Mesenchymal stem cell (in vitro differentiated cells and primary cell): ENCODE measurements around the gene CD6.

Experiments
- DNase-seq: peaks from one replicate; pipeline ENCODE4 v3.0.0-alpha.2; 2013
- H2AFZ ChIP-seq: one replicate; pipeline ENCODE4 v1.6.1; 2013; ENCODE audit warnings: low read depth, mild to moderate bottlenecking, control low read depth, inconsistent platforms, low read length, moderate library complexity
- H2AK5ac ChIP-seq: 2 replicates; pipeline ENCODE4 v1.6.1; 2013; ENCODE audit warnings: low read length, moderate library complexity, mild to moderate bottlenecking, inconsistent platforms; ENCODE audit not compliant: severe bottlenecking
- H2BK120ac ChIP-seq: one replicate; pipeline ENCODE4 v1.6.1; 2013; ENCODE audit warnings: low read depth, mild to moderate bottlenecking, inconsistent platforms, low read length, moderate library complexity
- H2BK12ac ChIP-seq, 2 experiments: one replicate each; pipeline ENCODE4 v1.6.1; 2013; ENCODE audit warnings: inconsistent platforms in 2 of 2, low read length in 2 of 2, mild to moderate bottlenecking in 2 of 2, moderate library complexity in 2 of 2, control low read depth in 1 of 2
- H2BK15ac ChIP-seq: one replicate; pipeline ENCODE4 v1.6.1; 2013; ENCODE audit warnings: mild to moderate bottlenecking, low read depth, inconsistent platforms; ENCODE audit not compliant: poor library complexity, severe bottlenecking
- H2BK5ac ChIP-seq: 2 replicates; pipeline ENCODE4 v1.6.1; 2013; ENCODE audit warnings: low read depth, mild to moderate bottlenecking, low read length, control low read depth, inconsistent platforms; ENCODE audit not compliant: poor library complexity, severe bottlenecking
- H3K14ac ChIP-seq, 2 experiments: one replicate each; pipeline ENCODE4 v1.6.1; 2013; ENCODE audit warnings: inconsistent platforms in 2 of 2, low read length in 2 of 2, control low read depth in 1 of 2, mild to moderate bottlenecking in 1 of 2, moderate library complexity in 1 of 2
- H3K18ac ChIP-seq, 2 experiments: one replicate each; pipeline ENCODE4 v1.6.1; 2013; ENCODE audit warnings: inconsistent platforms in 2 of 2, low read length in 2 of 2, control low read depth in 1 of 2, low read depth in 1 of 2, mild to moderate bottlenecking in 1 of 2
- H3K23ac ChIP-seq, 2 experiments: one replicate each; pipeline ENCODE4 v1.6.1; 2013; ENCODE audit warnings: inconsistent platforms in 2 of 2, low read length in 2 of 2, mild to moderate bottlenecking in 2 of 2, moderate library complexity in 2 of 2, control low read depth in 1 of 2
- H3K27ac ChIP-seq: 2 replicates; pipeline ENCODE4 v1.5.1; 2013; ENCODE audit warnings: mild to moderate bottlenecking, moderate library complexity, low read length, control low read depth, inconsistent platforms; ENCODE audit not compliant: poor library complexity, severe bottlenecking
- H3K27me3 ChIP-seq, 2 experiments: 2 replicates each; pipeline versions ENCODE4 v1.6.1 to v1.7.0; 2013; ENCODE audit warnings: low read length in 2 of 2, mild to moderate bottlenecking in 2 of 2, moderate library complexity in 2 of 2, control low read depth in 1 of 2, inconsistent platforms in 1 of 2; ENCODE audit not compliant: control insufficient read depth in 1 of 2, insufficient read depth in 1 of 2
- H3K36me3 ChIP-seq, 2 experiments: 2 replicates each; pipeline versions ENCODE4 v1.6.1 to v1.7.0; 2013; ENCODE audit warnings: low read length in 2 of 2, control low read depth in 1 of 2, inconsistent platforms in 1 of 2, low read depth in 1 of 2, mild to moderate bottlenecking in 1 of 2; ENCODE audit not compliant: insufficient read depth in 2 of 2, control insufficient read depth in 1 of 2
- H3K4ac ChIP-seq, 2 experiments: one replicate each; pipeline ENCODE4 v1.6.1; 2013; ENCODE audit warnings: inconsistent platforms in 2 of 2, low read length in 2 of 2, mild to moderate bottlenecking in 2 of 2, moderate library complexity in 2 of 2, control low read depth in 1 of 2, low read depth in 1 of 2
- H3K4me1 ChIP-seq: 2 replicates; pipeline ENCODE4 v1.6.1; 2013; ENCODE audit warnings: low read depth, low read length, control low read depth; ENCODE audit not compliant: control insufficient read depth, insufficient read depth
- H3K4me2 ChIP-seq: 2 replicates; pipeline ENCODE4 v1.6.1; 2013; ENCODE audit warnings: low read length, mild to moderate bottlenecking, inconsistent platforms; ENCODE audit not compliant: poor library complexity, severe bottlenecking
- H3K4me3 ChIP-seq, 2 experiments: 2 replicates each; pipeline versions ENCODE4 v1.5.1 to v1.7.0; 2013; ENCODE audit warnings: low read length in 2 of 2, mild to moderate bottlenecking in 2 of 2, control low read depth in 1 of 2, low read depth in 1 of 2; ENCODE audit not compliant: insufficient read depth in 1 of 2
- H3K79me1 ChIP-seq: replicated peaks from 2 replicates; pipeline ENCODE4 v1.6.1; 2013; ENCODE audit warnings: mild to moderate bottlenecking, control low read depth, low read length, inconsistent platforms; ENCODE audit not compliant: poor library complexity, severe bottlenecking
- H3K9ac ChIP-seq: 2 replicates; pipeline ENCODE4 v1.7.0; 2013; ENCODE audit warnings: mild to moderate bottlenecking, low read length, moderate library complexity
- H3K9me3 ChIP-seq: 2 replicates; pipeline ENCODE4 v1.7.0; 2013; ENCODE audit warnings: mild to moderate bottlenecking, low read length; ENCODE audit not compliant: control insufficient read depth
- H4K8ac ChIP-seq: one replicate; pipeline ENCODE4 v1.6.1; 2013; ENCODE audit warnings: inconsistent platforms, mild to moderate bottlenecking, low read length, moderate library complexity
- H4K91ac ChIP-seq: one replicate; pipeline ENCODE4 v1.6.1; 2013; ENCODE audit warnings: mild to moderate bottlenecking, low read length, inconsistent platforms
- WGBS: methylation state at CpG from one replicate; pipeline ENCODE4 v1.1.7; 2013; ENCODE audit warnings: mixed read lengths; 5-methylcytosine and 5-hydroxymethylcytosine counted together

Gene CD6

DNA sequence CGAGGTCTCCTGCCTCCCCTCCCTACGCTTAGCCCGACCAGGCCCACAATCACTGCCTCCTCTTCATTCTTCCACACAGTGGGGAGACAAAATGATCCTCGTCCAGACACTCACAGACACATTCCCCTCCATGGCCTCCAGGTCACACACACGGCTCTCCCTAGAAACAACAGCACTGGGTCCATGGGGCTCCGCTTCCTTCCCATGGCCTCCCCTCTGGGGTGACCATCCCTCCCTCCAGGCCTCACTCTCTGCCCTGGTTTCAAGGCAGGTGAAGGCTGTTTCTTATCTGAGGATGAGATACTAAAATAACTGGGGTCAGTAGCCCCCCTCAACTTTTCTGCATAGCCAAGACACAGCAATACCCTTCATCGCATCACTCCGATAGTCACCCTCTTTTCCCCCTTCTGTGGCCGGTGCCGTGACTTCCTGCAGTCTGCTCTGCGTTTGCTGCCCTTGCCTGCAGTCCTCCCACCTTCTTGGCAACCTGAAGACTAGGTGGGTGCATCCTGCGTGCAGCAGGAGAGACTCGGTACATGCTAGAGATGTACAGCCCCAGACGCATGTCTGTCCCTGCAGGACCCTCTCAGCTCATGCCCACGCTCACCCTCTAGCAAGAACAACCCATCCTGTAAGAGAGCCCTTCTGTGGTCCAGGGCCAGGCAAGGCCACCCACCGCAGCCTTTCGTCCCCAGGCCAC is 55.8 kb downstream of the CD6 start:
- Histone ChIP-seq H3K4me3 (no peak overlapping the region), H3K9ac (no peak overlapping the region), H3K18ac (no peak overlapping the region)

DNA sequence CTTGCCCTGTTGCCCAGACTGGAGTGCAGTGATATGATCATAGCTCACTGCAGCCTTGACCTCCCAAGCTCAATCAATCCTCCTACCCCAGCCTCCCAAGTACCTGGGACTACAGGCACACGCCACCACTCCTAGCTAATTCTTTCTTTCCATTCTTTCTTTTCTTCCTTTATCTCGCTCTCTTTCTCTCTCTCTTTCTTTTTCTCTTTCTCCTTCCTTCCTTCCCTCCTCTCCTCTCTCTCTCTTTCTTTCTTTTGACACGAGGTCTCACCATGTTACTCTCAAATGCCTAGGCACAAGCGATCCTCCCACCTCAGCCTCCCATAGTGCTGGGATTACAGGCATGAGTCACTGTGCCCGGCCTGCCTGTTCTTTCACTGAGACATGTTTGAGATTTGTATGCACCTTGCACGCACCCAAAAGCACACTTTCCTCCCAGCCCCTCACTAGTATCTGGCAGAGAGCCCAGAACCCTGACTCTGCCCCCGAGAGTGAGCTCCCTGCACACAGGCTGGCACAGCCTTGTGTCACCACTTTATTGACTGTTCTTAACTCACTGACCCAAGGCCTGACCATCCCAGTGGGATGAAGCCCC is 56.8 kb downstream of the CD6 start:
- no peak overlapping the region for H3K14ac ChIP-seq
- H3K36me3 ChIP-seq: no peaks in the 10 kb centered on the region
- peaks cover 19 to 65% of the 10 kb centered on the region in 2 experiments for H3K27me3 ChIP-seq
- H3K4me1 ChIP-seq: peaks cover 2% of the 10 kb centered on the region
- no peak overlapping the region for H3K23ac ChIP-seq
- peaks cover 3% of the 10 kb centered on the region for H3K9me3 ChIP-seq
- H3K18ac ChIP-seq: no peak overlapping the region
- no peak overlapping the region for H3K4ac ChIP-seq
- H3K9ac ChIP-seq: no peak overlapping the region
- no peak for DNase-seq
- no peak overlapping the region for H3K27ac ChIP-seq
- no peak overlapping the region for H3K4me2 ChIP-seq
- H2BK15ac ChIP-seq: no peak overlapping the region
- no peak overlapping the region for H2AK5ac ChIP-seq
- H2BK12ac ChIP-seq: no peak overlapping the region
- WGBS: 72% methylated on average over 7 of the region's 7 CpGs
- H3K79me1 ChIP-seq: no peaks in the 10 kb centered on the region
- no peak overlapping the region for H2BK5ac ChIP-seq
- no peak overlapping the region for H3K4me3 ChIP-seq
- H2AFZ ChIP-seq: no peak overlapping the region
- no peak overlapping the region for H2BK120ac ChIP-seq
- H4K91ac ChIP-seq: no peak overlapping the region
- H4K8ac ChIP-seq: no peak overlapping the region

More for the DNA sequence above, 55.8 kb downstream of the CD6 start:
- DNase-seq: no peak
- no peaks in the 10 kb centered on the region for H3K36me3 ChIP-seq
- WGBS: 76% methylated on average over 15 of the region's 17 CpGs
- H4K8ac ChIP-seq: no peak overlapping the region
- H2BK5ac ChIP-seq: no peak overlapping the region
- H2AFZ ChIP-seq: no peak overlapping the region
- no peak overlapping the region for H2BK15ac ChIP-seq
- H4K91ac ChIP-seq: no peak overlapping the region
- H3K23ac ChIP-seq: no peak overlapping the region
- H2BK120ac ChIP-seq: no peak overlapping the region
- H3K4me2 ChIP-seq: no peak overlapping the region
- no peak overlapping the region for H2BK12ac ChIP-seq
- H3K14ac ChIP-seq: no peak overlapping the region
- peaks cover 28 to 70% of the 10 kb centered on the region in 2 experiments for H3K27me3 ChIP-seq
- H3K4me1 ChIP-seq: peaks cover 2% of the 10 kb centered on the region
- peaks cover 3% of the 10 kb centered on the region for H3K9me3 ChIP-seq
- no peaks in the 10 kb centered on the region for H3K79me1 ChIP-seq
- no peak overlapping the region for H3K27ac ChIP-seq
- no peak overlapping the region for H3K4ac ChIP-seq
- H2AK5ac ChIP-seq: no peak overlapping the region

DNA sequence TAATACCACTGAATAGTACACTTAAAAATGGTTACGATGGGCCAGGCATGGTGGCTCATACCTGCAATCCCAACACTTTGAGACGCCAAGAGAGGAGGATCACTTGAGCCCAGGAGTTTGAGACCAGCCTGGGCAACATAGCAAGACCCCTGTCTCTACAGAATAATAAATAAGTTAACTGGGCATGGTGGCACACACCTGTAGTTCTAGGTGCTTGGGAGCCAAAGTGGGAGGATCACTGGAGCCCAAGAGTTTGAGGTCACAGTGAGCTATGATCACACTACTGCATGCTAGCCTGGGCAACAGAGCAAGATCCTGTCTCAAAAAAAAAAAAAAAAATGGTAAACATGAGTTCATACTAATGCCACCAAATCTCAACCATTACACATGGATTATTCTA is 61.3 kb downstream of the CD6 start:
- no peaks in the 10 kb centered on the region for H3K9me3 ChIP-seq
- no peak overlapping the region for H3K14ac ChIP-seq
- no peak overlapping the region for H3K4me3 ChIP-seq
- H4K91ac ChIP-seq: no peak overlapping the region
- no peaks in the 10 kb centered on the region for H3K79me1 ChIP-seq
- H3K18ac ChIP-seq: no peak overlapping the region
- no peaks in the 10 kb centered on the region for H3K36me3 ChIP-seq
- no peak overlapping the region for H3K9ac ChIP-seq
- 66% methylated on average over 2 of the region's 2 CpGs for WGBS
- H2BK5ac ChIP-seq: no peak overlapping the region
- no peak overlapping the region for H2BK15ac ChIP-seq
- no peak overlapping the region for H4K8ac ChIP-seq
- no peak for DNase-seq
- H3K4me2 ChIP-seq: no peak overlapping the region
- H2BK120ac ChIP-seq: no peak overlapping the region
- H3K27ac ChIP-seq: no peak overlapping the region
- peaks cover 2% of the 10 kb centered on the region for H3K4me1 ChIP-seq
- H2BK12ac ChIP-seq: no peak overlapping the region
- H2AFZ ChIP-seq: no peak overlapping the region
- peaks cover 0 to 48% of the 10 kb centered on the region in 2 experiments for H3K27me3 ChIP-seq
- no peak overlapping the region for H3K4ac ChIP-seq
- H2AK5ac ChIP-seq: no peak overlapping the region
- no peak overlapping the region for H3K23ac ChIP-seq

DNA sequence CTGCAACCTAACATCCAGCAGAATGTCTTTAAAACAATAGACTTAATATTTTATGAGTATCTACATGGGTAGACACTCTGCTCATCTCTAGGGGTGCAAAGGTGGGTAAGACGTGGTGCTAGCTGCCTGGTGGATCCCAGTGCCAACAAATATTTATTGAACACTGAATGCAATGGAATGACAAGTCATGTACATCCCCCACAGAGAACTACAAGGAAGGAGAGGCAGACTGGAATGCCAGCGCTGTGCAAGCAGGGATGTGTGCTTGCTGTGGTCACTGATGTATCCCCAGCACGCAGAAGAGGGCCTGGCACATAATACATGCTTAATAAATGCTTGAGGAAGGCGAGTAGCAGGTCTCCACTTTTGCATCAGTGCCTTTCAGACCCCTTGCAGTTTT is 61.9 kb downstream of the CD6 start:
- no peak overlapping the region for H2AFZ ChIP-seq
- no peak overlapping the region for H3K4me3 ChIP-seq
- no peaks in the 10 kb centered on the region for H3K79me1 ChIP-seq
- H3K9me3 ChIP-seq: no peaks in the 10 kb centered on the region
- no peak overlapping the region for H4K8ac ChIP-seq
- H3K27ac ChIP-seq: no peak overlapping the region
- H2AK5ac ChIP-seq: no peak overlapping the region
- H2BK15ac ChIP-seq: no peak overlapping the region
- H3K4me1 ChIP-seq: peaks cover 1% of the 10 kb centered on the region
- H2BK120ac ChIP-seq: no peak overlapping the region
- no peak overlapping the region for H3K23ac ChIP-seq
- no peak overlapping the region for H3K4me2 ChIP-seq
- no peak overlapping the region for H2BK5ac ChIP-seq
- H3K9ac ChIP-seq: no peak overlapping the region
- H4K91ac ChIP-seq: no peak overlapping the region
- no peak for DNase-seq
- peaks cover 0 to 47% of the 10 kb centered on the region in 2 experiments for H3K27me3 ChIP-seq
- no peak overlapping the region for H3K18ac ChIP-seq
- WGBS: 77% methylated on average over 4 of the region's 4 CpGs
- no peak overlapping the region for H3K14ac ChIP-seq
- no peak overlapping the region for H2BK12ac ChIP-seq
- no peaks in the 10 kb centered on the region for H3K36me3 ChIP-seq
- no peak overlapping the region for H3K4ac ChIP-seq
